CD4-positive, alpha-beta T cell treated with Interleukin-6 at 100 ng/mL for 8 hours (primary cell): ENCODE measurements around the gene UMAD1.

ENCODE experiments used
- DNase-seq: peaks from one replicate; pipeline ENCODE4 v3.0.0-alpha.2; 2020; ENCODE audit warnings: mixed read lengths, low spot score

Gene UMAD1

DNA sequence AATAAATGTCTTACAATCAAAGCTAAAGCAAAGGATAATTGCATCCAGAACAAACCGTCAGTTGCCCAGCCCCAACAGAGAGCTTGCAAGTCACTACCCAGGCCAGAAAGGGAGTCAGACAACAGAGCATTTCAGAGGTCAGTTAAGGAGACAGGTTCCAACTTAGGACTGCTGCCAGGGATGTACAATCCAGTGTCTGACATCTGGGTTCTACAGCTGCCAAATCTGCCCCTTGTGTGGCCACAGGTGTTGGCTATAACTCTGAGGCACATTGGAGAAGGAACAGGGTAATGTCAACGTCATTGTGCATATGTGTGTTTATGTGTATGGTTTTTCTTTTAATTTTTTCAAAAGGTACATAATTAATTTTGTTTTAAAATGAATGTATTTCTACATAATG, 242.8 kb downstream of the UMAD1 start:
- no peak for DNase-seq

DNA sequence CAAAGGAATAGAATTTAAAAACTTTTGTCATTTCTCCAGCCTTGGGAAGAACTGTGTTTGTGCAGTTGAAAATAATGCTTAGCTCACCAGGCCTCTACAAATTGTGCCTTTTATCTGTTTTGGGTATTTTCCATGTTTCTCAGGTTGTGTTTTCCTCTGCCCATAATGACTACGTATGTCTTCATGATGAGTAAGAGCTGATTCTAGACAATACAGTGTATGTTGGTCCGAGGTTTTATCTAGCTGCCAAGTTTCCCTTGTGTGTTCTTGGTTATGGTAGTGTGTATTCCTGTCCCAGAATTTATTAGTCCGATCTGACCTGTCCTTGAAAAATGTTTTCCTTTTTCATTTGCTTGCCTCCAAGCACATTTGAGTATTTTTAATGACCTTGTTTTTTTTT, 244.3 kb downstream of the UMAD1 start:
- no peak for DNase-seq

DNA sequence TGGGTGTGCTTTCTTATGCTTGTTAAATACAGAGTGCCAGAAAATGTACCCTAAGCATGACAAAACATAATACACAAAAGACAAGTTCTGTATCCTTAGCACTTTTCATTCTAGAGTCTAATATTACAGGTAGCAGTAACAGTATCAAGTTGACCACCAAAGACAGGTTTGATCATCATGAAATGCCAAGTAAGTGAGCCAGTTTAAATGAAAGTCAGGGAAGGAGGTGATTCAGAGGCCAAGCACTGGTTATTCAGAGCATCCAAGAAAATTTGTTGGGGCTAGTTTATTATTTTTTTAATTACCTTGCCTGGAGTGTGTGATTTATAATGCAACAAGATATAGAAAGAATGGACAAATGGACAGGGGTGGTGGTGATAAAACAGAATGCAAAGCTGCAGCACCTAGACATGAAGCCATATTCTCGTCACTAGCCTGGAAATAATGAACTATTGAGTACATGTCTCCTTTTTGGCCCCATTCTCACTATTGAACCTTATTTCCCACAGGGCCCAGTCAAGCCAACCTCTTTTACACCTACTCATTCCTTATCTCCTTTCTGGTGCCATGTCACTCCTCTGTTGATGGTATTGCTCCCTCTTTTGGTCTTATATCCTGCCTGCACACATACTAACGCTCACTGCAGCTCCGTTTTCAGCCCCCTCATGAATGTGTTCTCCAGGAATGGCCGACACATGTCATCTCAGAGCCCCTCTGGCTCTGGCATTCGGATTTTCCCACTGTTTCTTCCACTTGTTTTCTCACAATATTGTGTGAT, 249.4 kb downstream of the UMAD1 start:
- DNase-seq = no peak

DNA sequence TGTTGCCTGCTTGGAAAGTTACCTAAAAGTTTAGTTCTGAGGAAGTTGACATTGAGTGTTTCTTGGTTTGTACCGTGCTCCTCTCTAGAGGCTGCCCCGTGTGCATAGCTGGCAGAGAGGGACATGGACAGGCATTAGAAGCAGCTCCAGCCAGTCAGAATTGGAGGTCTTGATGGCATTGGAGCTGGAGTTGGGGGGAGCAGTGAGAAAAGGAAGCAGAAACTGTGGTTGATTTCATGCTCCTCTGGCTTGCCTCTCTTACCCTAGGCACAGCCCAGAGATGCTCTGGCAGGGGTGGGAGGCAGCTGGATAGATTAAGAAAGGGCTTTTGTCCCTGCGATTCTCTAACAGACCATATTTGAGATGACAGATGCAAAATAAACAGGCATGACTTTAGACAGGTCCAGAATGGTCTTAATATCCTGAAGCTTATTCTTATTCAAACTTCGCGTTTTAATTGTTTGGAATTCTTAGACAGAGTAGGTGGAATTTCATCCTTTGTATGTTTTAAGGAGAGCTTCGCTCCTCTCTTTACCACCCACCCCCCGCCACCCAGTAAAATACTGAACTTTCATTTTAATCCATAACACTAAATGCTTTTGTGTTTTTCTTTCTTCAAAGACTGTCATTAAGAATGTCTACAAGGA, 254.6 kb downstream of the UMAD1 start:
- DNase-seq = no peak

DNA sequence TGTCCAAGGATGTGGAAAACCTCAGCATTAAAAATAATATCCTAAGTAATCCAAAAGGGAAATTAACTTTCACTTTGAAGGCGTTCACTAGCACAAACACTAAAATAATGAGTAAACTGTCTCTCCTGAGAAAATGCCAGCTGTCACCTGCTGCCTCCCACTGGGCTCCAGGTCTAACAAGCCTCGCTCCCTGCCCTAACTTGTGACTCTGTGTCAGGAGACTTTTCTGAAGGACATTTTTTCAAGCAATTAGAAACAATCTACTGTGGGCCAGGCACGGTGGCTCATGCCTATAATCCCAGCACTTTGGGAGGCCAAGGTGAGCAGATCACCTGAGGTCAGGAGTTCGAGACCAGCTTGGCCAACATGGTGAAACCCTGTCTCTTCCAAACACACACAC, 255.2 kb downstream of the UMAD1 start:
- no peak for DNase-seq

DNA sequence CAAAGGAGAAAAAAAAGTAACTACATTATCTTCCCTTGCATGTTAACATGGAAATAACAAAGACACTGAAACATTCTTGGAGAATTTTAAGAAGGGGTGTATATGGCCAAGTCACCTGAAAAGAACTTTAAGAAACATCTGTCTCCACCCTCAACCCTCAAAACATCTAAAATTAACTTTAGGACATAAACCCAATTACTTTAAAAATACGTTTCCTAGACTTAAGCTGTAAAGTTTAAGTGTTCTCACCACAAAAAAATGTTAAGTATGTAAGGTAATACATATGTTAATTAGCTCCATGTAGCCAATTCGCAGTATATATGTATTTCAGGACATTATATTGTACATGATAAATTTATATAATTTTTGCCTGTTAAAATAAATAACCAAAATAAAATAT, 257.0 kb downstream of the UMAD1 start:
- DNase-seq = no peak

DNA sequence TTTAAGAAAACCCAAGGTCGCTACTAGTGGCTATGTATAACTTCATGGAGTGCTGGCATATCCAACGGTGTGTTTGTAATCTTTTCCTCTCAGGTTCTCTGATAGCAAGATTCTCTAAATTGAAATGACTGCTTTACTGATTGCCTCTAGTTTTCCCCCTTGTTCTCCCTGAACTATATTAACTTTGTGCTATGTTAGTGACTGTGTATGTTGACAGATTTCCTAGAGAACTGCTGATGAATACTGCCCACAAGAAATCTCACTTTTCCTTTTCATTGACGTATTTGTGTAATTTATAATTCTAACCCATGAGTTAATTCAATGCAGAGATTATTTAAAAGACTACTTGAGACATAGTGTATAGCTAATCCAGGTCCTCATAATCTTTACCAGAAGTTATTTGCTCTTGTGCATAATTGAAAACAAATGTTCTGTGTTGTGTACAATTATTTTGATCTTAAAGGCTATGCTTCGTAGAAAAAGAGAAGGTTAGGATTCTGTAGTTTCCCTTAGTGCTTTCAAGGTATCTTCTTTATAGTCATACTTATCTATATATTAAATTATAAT, 257.5 kb downstream of the UMAD1 start:
- no peak for DNase-seq

DNA sequence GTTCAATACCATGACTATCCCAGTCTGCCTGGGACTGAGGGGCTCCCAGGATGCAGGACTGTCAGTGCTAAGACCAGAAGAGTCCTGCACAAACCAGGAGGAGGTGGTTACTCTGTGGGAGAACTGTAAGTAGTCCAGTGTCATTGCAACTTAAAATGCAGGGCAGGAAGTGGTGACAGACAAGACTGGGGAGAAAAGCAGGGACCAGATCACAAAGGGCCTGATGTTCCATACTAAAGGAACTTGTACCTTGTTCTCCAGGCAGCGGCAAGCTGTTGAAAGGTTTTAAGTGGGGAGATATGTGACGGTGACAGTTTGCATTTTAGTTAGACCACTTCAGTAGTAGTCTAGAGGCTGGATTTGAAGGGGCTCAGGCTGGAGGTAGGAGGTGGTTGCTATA, 262.3 kb downstream of the UMAD1 start:
- no peak for DNase-seq

DNA sequence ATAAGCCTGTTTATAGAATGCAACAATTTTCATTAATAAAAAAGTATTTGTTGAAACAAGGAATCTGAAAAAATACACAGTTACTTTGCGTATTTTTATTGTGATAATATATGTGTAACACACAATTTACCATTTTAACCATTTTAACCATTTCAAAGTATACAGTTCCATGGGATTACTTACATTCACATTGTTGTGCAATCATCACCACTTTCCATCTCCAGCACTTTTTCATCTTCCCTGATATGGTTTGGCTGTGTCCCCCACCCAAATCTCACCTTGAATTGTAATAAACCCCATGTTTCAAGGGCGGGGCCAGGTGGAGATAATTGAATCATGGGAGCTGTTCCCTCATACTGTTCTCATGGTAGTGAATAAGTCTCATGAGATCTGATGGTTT, 266.8 kb downstream of the UMAD1 start:
- DNase-seq = no peak

DNA sequence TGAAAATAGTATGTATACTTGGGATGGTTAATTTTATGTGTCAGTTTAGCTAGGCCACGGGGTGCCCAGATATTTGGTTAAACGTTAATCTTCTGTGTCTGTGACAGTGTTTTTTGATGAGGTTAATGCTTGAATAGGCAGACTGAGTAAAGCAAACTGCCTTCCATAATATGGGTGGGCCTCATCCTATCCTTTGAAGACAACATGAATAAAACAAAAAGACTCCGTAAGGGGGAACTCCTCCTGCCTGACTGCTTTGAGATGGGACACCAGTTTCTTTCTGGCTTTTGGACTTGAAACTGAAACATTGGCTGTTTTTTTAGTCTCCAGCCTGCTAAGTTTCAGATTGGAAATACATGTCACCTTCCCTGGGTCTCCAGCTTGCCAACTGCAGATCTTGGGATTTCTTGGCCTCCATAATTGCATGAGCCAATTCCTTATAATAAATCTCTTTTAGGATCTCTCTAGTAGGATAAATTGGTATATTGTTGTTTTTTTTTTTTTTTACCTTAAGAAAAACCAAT, 268.1 kb downstream of the UMAD1 start:
- no peak for DNase-seq

DNA sequence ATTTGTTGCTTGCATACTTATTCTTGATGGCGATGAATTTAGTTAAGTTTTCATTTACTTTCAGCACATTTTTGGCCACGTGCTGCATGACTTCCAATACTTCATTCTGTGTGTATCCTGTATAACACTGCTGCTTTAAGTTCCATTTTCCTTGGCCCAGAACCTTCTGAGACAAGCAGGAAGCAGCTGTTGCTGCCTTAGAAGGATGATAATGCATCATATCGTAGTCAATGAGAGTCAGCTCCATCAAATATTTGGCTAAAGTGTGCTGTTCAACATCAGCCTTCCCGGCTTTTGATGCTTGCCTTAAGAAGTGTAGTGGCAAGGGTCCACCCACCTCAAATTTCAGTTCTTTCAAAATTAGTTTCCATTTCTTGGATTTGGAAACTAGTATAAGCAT, 268.8 kb downstream of the UMAD1 start:
- no peak for DNase-seq

DNA sequence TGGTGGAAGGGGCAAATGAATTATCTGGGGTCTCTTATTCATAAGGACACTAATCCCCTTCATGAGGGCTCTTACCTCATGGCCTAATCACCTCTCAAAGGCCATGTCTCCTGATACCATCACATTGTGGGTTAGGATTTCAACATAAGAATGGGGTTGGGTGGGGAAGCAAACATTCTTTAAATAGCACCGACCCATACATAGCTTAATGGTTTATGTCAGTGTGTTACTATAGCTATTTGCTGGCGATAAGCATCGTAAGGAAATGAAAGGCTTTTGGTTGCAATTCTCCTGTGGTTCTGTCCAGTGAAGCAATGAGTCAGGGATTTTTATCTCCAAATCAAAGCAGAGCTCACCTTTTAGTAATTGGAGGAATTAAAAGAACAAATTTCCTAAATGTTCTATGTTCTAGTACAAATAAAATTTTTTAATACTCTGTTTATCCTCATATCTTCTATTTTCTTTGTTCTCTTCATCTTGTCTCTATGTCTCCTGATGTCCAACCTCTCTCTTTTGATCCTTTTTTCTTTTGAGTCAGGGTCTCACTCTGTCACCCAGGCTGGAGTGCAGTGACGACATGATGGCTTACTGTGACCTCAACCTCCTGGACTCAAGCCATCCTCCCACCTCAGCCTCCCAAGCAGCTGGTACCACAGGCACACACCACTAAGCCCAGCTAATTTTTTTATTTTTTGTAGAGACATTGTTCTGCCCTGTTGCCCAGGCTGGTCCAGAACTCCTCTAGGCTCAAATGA, 271.0 kb downstream of the UMAD1 start:
- DNase-seq = no peak

DNA sequence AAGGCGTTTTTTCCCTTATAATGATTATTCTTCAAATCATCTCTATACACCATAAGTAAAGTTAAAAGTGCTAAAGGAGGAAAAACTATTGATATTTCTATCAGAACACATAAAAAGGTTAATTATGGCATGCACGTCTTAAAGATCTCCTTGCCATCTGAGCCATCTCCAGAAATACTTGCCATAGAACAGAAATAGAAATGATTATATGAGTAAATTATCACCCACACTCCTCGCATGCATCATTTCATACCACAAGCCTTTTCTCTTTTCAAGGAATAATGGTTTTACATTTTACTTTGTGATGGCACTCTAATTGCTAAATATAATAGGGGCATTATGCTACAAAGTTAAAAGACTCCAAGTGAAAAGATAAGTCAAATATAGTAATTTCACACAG, 272.4 kb downstream of the UMAD1 start:
- DNase-seq = no peak

DNA sequence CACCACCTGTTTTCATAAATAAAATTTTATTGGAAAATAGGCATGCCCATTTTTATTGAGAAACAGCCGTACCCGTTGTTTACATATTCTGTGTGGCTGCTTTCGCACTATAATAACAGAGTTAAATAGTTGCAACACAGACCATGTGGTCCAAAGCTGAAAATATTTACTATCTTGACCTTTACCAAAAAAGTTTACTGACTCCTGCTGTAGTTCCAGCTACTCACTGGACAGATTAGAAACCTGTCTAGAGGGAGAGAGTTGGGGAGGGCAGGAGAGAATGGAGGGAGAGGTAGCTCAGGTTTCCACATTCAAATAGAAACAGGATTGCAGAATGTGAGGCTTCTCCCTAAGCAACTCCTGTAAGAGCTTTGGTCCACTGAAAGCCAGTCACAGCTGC, 273.0 kb downstream of the UMAD1 start:
- no peak for DNase-seq

DNA sequence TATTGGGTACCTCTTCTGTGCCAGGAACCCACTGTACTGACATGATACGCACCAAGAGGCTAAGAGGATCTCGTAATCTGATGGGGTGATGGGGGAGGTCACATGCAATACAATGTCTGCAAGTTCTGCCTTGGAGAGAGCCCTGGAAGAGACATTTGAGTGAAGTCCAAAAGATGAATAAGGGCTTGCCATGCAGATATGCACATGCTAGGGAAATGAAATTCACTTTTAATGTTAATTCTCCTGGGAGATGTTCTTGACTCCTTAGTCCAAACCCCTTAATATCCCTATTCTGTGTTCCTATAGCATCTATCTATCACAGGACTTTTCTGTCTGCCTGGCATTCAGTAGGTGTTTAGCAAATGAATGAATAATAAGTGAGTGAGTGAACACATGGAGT, 274.0 kb downstream of the UMAD1 start:
- DNase-seq = no peak

DNA sequence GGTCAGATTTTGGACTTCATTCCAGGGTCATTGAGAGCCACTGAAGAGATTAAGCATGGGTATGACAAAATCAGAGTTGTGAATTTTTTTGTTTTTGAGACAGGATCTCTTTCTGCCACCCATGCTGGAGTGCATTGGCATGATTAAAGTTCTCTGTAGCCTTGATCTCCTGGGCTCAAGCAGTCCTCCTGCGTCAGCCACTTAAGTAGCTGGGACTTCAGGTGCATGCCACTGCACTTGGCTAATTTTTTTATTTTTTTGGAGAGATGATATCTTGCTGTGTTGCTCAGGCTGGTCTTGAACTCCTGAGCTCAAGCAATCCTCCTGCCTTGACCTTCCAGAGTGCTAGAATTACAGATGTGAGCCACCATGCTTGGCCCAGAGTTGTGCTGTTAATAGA, 275.5 kb downstream of the UMAD1 start:
- DNase-seq = no peak

DNA sequence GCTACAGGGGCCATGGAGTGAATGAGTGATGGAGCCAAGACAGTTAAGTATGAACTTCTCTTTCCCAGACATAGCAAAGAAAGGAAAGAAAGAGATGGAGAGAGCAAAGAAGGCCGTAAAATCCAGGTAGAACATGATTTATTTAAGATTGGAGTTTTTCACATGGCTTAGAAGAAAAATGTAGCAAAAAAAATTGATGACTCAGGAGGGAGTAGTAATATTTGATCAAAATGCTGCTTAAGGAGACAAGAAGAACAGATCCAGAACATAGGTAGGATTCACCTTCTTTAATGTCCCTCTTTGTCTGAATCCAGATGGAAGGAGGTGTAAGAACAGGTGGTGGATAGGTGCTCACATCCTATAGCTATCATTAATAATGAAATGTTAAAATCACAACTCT, 277.0 kb downstream of the UMAD1 start:
- no peak for DNase-seq

DNA sequence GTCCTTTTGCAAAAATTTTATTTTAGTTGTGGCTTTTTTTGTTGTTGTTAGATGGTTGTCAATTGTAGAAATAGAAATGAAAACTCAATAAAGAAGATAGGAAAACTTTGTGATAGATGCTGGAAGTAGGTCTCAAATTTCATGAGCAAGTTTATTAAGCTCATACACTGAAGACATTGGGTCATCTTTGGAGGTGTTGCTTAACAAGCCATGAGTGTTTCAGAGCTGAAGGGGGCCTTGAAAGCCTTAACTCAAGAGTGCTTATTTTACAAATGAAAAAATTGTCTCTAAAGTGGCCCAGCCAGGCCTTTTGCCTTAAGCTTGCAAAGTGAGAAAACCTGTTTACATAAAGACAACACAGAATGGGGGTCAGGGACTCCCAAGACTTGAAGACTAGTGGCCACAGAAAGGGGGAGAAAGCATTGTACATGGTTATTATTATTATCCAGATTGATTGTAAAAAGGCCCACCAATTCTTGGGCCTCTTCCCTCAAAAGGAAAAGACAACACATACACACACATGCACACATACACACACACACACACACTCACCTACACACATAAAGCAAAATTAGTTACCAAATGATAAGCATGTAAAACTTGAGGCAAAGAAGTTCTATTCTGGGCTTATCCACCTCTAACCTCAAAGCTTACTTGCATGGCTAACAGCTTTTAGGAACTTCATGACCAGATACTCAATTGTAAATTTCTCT, 278.3 kb downstream of the UMAD1 start:
- DNase-seq = no peak

DNA sequence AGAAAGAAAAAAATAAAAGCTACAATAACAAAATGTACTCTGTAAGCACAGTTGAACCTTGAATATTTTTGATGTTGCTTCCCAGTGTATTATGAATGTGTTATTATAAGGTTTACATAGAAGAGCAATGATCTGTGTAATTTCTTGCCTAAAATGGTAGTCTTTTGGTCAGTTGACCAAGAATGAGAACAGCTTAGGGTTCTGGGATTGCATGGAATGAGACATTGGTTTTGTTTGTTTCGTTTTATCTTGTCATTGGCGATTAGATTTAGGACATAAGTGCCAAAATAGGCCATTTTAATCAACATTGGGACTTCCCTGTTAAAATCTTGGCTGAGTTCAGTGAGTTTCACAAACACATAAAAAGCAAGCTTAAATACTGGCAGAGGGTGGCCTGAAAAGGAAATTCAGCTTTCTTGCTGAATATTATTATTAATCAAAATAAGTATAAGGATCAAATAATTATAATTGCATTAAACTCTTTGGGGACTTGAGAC, 278.9 kb downstream of the UMAD1 start:
- no peak for DNase-seq

DNA sequence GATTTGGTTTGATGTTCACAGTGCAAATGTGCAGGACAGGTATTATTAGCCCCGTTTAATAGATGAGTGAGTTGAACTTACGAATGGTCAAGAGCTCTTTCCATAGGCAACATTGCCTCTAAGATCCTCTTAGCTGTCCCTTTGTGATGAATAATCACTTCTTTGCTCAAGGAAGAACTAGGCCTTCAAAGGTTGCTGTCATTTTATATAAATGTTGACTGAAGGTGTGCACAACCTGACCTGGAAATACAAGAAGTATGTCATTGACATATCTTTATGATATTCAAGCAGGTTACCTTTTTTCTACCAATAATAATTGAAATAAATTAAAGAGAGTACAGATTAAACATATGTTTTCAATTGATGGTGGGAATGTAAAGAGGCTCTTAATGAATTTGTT, 279.5 kb downstream of the UMAD1 start:
- no peak for DNase-seq

DNA sequence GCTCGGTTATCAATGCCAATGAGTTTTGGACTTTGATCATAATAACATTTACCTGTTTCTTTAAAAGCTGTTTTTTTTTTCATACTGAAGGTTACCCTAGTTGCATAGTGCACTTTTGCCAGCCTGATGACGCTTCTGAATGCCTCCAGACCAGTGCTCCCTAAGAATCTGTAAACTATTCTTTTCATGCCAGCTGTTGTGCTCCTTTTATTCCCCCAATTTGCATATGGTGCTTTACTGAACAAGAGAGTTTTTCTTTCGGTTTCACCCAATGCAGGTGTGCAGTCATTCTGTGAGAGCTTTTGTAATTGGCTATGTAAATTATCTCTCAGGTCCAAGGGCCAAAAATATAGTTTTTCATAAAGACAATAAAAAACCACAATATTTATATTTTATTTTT, 279.9 kb downstream of the UMAD1 start:
- peak; percentile 14 for DNase-seq

DNA sequence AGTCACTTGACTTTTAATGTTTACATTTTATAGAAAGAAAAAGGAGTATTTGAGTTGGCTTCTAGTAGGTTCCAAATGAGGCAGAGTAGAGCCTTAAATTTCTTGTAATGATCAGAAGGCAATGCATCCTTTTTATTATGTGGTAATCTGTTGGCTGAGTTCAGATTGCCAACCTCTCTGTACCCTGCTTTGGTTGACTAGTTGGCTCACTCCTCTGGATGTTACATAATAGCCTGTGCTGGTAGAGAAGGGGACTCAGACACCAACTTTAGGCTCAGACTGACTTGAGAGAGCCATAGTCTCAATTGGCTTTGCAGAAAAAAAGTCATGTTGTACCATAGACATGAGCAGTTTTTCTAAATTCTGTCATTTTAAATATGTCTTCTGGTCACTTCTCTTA, 281.3 kb downstream of the UMAD1 start:
- no peak for DNase-seq
